HG03378 (cell line): ENCODE data around the gene CNPY2.
"Not testable (repeated sequence)": the region's sequence is repeated elsewhere in the genome, so short reads cannot be mapped to it uniquely, and the experiment has no call there.

Experiments used
- ATAC-seq: cut with Tn5 transposase; IDR thresholded peaks from one replicate; pipeline ENCODE4 v1.9.1; 2021; ENCODE audit warnings: mild to moderate bottlenecking, moderate library complexity; ENCODE audit not compliant: unreplicated experiment

The CNPY2 gene

DNA sequence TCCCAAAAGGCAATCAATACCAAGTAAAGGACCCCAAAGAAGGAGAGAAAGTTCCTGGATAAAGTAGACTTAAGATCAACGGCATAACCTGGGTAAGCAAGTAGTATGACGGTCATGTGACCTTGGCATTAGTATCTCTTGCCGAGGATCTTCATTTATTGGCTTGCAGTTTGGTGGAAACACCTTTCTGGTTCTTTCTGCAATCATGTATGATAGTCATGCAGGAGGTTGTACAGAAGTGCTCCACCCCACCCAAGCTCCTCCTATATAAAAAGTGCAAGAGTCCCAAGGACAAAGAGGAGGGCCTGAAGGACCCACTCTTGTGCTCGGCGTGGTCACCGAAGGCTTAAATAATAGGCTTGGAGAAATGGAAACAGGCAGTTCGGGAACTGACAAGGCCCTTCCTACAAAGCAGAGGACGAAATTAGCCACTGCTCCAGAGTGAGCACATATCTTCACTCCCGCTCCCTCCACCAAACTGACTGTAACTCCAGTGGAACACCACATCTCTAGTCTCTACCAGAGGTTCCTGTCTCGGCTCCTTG, 16.4 kb downstream of the CNPY2 start:
- peak; percentile 3 for ATAC-seq

DNA sequence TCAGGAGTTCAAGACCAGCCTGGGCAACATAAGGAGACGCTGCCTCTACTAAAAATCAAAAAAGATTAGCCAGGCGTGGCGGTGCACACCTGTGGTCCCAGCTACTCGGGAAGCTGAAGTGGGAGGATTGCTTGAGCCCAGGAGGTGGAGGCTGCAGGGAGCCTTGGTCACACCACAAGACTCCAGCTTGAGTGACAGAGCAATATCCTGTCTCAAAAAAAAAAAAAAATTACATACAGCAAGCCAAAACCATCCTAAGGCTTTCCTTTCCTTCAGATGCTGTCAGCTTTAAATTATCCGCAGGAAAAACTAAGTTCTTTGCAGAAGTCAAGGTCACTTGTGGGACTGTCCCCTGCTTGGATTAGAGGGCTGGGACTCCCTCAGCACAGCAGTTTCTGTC, 17.0 kb downstream of the CNPY2 start:
- no peak for ATAC-seq

DNA sequence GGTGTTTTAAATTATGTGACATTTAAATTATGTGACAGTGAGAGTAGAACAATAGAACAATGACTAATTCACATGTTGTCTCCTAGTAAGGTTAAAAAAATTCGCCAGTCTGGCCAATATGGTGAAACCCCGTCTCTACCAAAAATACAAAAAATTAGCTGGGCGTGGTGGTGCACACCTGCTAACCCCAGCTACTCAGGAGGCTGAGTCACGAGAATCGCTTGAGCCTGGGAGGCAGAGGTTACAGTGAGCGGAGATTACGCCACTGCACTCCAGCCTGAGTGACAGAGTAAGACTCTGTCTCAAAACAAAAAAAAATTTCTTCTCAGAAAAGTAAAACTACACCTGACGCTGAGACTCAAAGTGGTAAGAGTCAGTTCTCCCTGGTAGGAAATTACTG, 18.4 kb downstream of the CNPY2 start:
- ATAC-seq, result no peak

DNA sequence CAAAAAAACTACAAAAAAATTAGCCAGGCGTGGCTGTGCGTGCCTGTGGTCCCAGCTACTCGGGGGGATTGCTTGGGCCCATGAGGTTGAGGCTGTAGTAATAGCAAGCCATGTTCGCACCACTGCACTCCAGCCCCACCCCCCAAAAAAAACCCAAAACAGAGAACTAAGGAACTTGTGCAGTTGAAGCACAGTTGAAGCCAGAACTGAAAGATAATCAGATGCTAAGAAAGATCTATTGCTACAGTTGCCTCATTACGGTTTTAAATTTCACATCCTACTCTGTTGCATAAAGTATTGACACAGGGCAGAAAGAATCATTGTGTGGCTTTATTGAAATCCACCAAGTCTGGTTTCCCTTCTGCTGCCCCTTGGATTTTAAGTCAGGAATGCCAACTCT, 19.5 kb downstream of the CNPY2 start:
- no peak for ATAC-seq

DNA sequence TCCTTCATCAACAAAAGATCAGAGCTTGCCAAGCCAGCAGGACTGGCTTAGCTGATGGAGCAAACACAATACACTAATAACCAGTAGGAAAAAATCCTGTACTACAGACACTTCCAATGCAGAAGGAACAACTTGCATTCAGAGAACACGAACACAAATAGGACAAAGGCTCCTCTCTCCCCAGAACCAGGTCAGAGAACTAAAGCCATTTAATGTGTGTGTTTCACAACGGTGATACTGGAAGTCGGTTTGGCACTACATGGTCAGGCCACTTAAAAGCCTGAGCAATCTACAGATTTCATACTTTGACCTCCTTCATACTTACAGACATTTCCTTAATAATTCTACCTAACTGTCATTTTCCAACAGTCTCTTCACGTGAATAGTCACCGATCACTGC, 22.0 kb downstream of the CNPY2 start:
- no peak for ATAC-seq

DNA sequence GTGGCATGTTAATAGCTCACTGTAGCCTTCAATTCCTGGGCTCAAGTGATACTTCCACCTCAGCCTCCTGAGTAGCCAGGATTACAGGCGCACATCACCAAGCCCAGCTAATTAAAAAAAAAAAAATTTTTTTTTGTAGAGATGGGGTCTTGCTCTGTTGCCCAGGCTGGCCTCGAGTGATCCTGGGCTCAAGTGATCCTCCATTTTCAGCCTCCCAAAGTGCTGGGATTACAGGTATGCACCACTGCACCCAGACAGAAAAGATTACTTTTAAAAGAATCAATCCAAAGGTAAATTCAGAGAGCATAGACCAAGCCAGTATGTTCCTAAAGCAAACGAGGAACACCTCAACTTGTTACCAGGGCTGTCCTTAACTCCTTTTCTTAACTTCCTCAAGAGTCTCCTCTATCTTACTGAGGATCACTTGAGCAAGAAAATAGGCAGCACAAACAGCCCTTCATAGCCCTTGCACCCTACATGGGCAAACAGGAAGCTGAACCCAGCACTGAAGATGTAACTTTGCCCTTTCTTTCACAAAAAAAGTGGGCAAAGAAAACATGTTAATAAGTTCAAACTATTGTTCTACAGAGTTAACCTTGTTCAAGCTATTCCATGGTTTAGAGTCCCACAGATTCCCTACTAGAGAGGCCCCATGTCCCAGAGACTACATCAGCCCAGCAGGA, 26.9 kb downstream of the CNPY2 start:
- no peak for ATAC-seq

DNA sequence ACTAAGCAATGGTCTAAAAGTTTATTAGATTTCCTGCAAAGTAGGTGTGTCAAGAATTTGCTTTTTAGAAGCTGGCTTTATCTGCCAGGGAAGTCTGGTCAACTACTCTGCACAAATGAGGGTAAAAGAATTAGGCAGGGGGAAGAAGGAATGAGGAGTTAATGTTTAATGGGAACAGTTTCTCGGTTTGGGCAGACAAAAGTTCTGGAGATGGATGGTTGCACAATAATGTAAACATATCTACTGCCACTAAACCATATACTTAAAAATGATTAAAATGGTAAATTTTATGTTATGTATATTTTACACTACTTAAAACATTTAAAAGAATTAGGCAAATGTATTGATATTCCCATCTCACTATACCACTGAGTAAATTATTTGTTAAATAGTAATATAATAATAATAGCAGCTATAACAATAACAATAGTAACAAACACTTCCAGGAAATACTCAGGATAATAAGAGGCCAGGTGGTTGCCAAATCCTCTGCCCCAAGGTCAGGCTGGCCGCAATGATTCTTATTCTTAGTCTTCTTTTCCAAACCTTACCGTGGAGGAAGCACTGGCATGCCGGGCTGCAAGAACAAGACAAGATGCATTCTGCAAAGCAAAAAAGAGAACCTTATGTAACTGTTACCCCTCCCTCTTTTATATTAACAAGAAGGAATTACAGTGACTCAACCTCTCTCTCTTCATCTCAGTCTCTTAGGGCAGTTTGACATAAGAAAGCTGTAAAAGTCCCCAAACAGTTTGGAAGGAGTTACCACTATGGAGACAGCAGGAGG, 29.6 kb downstream of the CNPY2 start:
- ATAC-seq, result no peak

DNA sequence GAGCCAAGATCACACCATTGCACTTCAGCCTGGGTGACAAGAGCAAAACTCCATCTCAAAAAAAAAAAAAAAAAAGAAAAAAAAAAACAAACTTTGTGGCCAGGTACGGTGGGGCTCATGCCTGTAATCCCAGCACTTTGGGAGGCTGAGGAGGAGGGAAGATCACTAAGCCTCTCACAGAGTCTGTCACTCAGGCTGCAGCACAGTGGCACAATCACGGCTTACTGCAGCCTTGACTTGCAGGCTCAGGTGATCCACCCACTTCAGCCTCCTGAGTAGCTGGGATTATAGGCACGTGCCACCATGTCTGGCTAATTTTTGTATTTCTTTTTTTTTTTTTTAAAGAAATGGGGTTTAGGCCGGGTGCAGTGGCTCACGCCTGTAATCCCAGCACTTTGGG, 31.5 kb downstream of the CNPY2 start:
- not testable (repeated sequence) for ATAC-seq

DNA sequence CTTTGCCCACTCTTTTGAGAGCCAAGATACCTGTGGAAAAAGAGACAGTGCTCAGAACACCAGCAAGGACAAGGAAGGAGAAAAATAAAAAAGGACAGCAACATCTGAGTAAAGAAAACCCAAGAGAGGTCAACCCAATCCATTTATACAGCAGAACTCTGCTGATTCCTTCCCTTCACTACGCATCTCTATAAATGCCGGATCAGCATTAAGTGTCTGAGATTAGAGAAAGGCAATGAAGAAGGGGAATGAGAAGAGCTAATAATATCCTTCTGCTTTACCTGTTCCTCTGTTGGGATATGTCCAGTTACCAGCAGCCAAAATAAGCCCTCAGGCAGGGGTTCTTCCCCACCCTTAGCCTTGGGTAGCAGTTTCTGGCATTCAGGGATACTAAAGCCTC, 33.2 kb downstream of the CNPY2 start:
- ATAC-seq, result no peak

DNA sequence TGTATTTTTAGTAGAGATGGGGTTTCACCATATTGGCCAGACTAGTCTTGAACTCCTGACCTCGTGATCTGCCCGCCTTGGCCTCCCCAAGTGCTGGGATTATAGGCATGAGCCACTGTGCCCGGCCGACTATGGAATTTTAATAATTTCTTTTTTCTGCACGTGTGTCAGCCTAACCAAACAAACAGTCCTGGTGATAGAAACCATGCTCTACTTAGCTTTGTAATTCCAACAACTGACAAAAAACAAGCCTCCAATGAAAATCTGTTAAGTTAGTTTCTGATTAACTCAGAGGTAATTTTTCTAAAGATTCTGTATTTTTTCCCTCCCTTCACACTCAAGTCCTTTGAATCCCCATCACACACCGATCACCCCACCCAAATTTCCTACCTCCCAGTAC, 33.8 kb downstream of the CNPY2 start:
- ATAC-seq, result no peak

DNA sequence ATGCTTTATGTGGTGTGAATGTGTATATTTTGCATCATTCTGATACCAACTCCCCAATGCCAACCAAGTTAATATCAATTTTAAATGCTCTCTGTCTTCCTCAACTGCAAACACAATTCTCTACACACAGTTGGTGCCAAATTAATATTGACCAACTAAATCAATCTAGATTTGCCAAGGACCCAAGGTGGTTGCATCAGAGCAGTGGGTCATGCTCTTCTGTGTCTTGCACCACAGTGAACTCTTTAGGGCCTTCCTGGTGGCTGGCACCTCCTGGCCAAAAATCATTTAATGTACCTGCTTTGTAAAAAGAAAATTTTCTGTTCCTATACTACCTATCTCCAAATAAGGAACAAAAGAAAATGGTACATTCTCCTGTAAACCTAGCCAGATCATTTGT, 34.9 kb downstream of the CNPY2 start:
- no peak for ATAC-seq

DNA sequence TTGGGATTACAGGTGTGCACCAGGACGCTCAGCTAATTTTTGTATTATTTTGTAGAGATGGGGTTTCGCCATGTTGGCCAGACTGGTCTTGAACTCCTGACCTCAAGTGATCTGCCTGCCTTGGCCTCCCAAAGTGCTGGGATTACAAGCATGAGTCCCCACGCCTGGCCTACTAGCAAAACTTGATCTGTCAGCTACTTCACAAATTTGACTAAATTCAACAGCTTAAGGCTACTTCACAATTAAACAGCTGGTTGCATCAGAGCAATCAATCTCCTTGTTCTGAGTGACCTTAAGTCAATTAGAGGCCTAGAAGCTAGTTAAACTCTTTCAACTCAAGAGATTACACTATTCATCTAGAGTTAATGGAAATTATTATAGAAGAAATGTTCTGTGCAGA, 36.9 kb downstream of the CNPY2 start:
- no peak for ATAC-seq

DNA sequence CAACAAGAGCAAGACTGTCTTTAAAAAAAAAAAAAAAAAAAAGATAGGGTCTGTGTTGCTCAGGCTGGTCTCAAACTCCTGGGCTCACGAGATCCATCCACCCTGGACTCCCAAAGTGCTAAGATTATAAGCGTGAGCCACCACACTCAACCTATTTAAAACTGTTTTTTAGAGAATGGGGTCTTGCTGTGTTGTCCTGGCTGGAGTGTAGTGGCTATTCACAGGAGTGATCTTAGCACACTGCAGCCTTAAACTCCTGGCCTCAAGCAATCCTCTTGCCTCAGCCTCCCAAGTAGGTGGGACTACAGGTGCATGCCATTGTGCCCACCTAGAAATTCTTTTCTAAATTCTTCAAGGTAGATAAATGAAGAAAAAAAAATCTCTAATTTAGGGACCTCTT, 41.5 kb downstream of the CNPY2 start:
- no peak for ATAC-seq

DNA sequence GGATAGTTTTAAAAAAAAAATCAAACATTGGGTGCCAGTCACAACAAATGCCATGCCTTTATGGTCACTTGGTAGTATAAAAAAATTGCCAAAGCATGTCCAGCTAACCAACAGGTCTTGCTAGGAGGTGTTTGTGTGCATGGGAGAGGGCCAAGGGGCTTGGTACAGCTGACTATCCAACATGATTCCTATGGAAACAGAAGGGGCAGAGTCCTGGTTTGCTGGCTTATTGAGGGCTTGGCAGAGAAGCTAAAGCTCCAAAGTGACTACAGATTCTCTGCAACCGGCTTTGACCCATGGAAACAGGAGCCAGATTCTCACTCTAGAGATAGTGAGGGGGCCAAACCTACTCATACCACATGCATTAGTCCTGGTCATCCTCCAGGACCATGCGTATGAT, 43.3 kb downstream of the CNPY2 start:
- not testable (repeated sequence) for ATAC-seq

DNA sequence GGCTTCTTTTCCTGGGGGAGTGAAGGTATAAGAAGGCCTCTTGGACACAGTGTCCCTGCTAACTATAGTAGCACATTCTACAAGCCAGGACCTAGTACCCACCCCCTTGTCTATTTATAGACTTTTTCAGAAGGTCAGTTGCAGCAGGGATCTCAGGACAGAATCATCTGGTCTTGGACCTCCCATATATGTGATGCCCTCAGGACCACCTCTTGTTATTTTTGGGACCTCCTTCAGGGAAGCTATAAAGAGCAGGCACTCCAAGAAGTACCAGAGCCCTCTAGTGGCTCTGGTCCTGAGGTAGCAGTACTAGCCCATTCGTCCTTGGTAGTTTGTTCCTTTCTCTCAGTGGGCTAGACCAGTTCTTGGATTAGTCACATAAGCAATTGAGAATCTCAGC, 44.8 kb downstream of the CNPY2 start:
- ATAC-seq, result no peak

DNA sequence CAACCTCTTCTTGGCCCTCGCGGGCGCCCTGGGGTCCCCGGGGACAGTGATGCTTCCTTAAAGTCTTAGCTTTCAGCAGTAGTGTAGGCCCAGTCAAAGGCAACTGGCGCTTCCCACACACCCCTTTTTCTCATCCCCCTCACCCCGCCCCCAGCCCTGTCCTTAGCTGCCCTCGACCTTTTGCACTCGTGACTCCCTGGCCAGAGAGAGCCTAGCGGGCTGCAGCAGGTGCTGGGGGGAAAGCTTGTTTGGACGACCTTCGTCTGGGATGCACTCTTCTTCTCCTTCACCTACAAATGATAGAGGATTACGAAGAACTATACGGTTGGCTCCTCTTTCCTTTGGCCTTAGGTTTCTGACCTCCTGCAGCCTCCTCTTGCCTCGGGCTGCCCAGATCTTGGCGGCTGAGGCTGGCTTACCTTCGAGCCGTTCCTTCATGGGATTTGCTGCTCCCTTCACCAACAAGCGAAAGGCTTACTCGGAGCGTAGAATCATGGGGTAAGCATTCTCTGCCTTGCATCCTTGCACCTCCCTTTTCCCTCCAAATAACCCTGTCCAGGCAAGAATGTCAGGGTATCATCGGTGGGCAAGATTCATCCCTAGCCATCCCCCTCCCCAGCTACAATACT, 48.2 kb downstream of the CNPY2 start:
- no peak for ATAC-seq

DNA sequence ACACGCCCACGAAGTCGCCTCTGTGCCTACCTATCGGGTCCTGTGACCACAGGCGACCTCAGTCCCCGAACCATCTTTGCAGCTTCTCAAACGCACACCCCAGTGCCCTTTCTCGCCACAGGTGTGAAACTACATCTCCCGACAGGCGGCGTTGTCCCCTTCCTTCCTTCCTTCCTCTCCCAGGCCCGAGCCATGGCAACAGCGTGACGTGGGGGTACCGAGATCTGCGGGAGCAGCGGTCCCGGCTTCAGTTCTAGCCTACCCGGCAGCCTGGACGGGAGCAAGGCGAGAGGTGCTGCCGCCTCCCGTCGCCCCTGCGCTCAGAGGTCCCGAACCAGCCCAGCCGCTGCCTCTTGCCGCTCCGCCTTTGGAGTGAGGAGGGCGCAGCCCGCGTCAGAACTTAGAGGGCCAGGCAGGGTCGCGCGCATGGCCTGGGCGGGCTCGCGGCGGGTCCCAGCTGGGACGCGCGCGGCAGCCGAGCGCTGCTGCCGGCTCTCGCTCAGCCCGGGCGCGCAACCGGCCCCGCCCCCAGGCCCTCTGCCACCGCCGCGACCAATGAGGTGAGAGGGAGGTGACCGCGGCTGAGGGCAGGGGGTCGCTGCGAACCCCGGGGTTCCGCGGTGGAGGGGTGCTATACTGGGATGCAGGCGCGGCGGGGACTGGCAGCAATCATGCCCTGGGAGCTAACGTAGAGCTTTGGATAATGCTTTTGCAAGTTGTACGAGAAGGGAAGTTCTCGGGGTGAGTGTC, 48.9 kb downstream of the CNPY2 start, which contains the start of gene COQ10A:
COQ10A (plus strand) TSS at position 250 of the 750 bp plus-strand sequence; CDS start at position 427, 177 bp downstream.
- ATAC-seq, result peak; percentile 63

DNA sequence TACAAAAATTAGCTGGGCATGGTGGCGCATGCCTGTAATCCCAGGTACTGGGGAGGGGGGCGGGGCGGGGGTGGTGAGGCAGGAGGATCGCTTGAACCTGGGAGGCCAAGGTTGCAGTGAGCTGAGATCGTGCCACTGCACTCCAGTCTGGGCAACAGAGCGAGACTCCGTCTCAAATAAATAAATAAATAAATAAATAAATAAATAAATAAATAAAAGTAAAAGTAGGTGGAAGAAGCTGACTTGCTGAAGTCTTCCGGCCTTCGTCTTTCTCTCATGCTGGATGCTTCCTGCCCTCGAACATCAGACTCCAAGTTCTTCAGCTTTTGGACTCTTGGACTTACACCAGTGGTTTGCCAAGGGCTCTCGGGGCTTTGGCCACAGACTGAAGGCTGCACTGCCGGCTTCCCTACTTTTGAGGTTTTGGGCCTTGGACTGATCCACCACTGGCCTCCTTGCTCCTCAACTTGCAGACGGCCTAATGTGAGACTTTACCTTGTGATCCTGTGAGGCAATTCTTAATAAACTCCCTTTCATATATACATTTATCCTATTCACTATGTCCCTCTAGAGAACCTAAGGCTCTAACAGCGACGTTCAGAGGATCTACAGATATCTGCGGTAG, 49.6 kb downstream of the CNPY2 start:
- not testable (repeated sequence) for ATAC-seq

DNA sequence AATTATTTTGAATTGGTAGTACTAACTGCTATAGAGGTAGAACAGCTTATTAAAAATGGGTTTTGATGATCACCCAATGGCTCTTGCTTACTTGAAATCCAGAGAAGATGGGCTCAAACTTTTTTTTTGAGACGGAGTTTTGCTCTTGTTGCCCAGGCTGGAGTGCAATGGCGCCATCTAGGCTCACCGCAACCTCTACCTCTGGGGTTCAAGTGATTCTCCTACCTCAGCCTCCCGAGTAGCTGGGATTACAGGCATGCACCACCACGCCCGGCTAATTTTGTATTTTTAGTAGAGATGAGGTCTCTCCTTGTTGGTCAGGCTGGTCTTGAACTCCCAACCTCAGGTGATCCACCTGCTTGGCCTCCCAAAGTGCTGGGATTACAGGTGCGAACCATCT, 52.8 kb downstream of the CNPY2 start:
- ATAC-seq, result not testable (repeated sequence)

DNA sequence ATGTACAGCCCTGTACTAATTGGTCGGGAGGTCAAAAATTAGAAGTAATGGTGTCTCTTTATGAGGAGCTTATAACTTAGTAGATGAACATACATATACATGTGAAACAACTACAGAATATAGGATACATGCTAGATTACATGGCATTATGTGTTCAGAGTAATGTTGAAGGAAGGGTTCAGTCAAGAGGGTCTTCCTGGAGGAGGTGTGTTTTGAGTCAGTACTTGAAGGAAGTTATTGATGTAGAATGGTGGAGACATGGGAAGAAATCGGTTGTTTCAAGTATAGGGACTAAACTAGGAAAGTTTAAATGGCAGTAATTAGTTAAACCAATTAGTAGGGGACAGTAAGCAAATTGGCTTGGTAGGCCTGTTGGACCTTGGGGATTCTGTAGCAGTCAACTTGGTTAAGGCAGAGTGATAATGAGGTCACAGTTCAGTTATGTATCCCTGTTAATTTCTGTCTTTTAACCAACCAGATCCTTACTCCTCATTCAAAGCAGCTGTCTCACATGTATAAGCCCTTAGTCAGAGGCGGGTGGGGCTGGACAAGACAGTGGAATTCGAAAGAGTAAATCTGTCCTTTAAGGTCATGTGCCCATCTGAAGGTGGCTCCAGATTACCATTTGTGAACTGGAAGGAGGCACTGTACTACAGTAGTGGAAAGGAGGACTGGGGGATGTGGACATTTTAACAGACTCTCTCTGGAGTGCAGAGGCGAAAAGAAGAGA, 54.1 kb downstream of the CNPY2 start:
- ATAC-seq, result no peak
